AG04449 (cell line): ENCODE measurements around the gene DNAAF1.

Experiments
- CTCF ChIA-PET: fragments of 350-600 bp; formaldehyde crosslinking; extraction: SDS; loops from one replicate; lab custom pipeline; 2021; ENCODE audit warnings: antibody characterized with exemption; lab: Yijun Ruan, JAX
- POLR2A ChIA-PET: fragments of 400-600, 350-600 bp; formaldehyde crosslinking; extraction: SDS; loops from one replicate; lab custom pipeline; 2020; ENCODE audit warnings: antibody characterized with exemption, inconsistent platforms; lab: Yijun Ruan, JAX
- DNase-seq: peaks from one replicate; pipeline ENCODE4 v3.0.0-alpha.2; 2010; ENCODE audit warnings: low read depth, low spot score
- H3K4me3 ChIP-seq: 2 replicates; pipeline ENCODE4 v1.5.1; 2011; ENCODE audit warnings: low read depth, mild to moderate bottlenecking, control low read depth, low read length
- TF ChIP-seq, protein P1 (sequence below): IDR thresholded peaks from one replicate; pipeline ENCODE4 v1.5.1; 2011; ENCODE audit warnings: mild to moderate bottlenecking, moderate library complexity, low read length, control low read depth, inconsistent platforms; ENCODE audit not compliant: insufficient read depth; ENCODE audit errors: missing control alignments

DNAAF1 gene

GRCh38 chr16:84136331-84137125, 8.6 kb upstream of the DNAAF1 start:
- H3K4me3 ChIP-seq: no peak overlapping the region
- POLR2A ChIA-PET: interaction anchor here (0.6 to 1.1 kb wide), 3 partner anchors 9 to 108 kb away, joined by 3 to 4 read pairs (median 3); partner anchors contain the start of genes DNAAF1, HSDL1 and MBTPS1

GRCh38 chr16:84137287-84137686, 7.8 kb upstream of the DNAAF1 start:
- no peak for DNase-seq
- H3K4me3 ChIP-seq: no peak overlapping the region
- CTCF ChIA-PET: interaction anchor here (1.0 to 2.5 kb wide), 6 partner anchors 8 to 72 kb away, joined by 4 to 13 read pairs (median 6); partner anchors contain the start of genes DNAAF1, HSDL1, MBTPS1 and TAF1C
- TF ChIP-seq, protein P1, sequence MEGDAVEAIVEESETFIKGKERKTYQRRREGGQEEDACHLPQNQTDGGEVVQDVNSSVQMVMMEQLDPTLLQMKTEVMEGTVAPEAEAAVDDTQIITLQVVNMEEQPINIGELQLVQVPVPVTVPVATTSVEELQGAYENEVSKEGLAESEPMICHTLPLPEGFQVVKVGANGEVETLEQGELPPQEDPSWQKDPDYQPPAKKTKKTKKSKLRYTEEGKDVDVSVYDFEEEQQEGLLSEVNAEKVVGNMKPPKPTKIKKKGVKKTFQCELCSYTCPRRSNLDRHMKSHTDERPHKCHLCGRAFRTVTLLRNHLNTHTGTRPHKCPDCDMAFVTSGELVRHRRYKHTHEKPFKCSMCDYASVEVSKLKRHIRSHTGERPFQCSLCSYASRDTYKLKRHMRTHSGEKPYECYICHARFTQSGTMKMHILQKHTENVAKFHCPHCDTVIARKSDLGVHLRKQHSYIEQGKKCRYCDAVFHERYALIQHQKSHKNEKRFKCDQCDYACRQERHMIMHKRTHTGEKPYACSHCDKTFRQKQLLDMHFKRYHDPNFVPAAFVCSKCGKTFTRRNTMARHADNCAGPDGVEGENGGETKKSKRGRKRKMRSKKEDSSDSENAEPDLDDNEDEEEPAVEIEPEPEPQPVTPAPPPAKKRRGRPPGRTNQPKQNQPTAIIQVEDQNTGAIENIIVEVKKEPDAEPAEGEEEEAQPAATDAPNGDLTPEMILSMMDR: no peak
- POLR2A ChIA-PET: no interaction called here

More at GRCh38 chr16:84136331-84137125, 8.6 kb upstream of the DNAAF1 start:
- CTCF ChIA-PET: interaction anchor here (0.8 to 2.5 kb wide), 7 partner anchors 8 to 71 kb away, joined by 3 to 13 read pairs (median 5); partner anchors contain the start of genes DNAAF1, HSDL1, MBTPS1 and TAF1C
- no peak for DNase-seq
- TF ChIP-seq, protein P1: no peak

GRCh38 chr16:84137769-84138357, 7.2 kb upstream of the DNAAF1 start:
- H3K4me3 ChIP-seq: no peak overlapping the region
- no peak for DNase-seq
- CTCF ChIA-PET: interaction anchor here (1.3 to 2.5 kb wide), 5 partner anchors 22 to 72 kb away, joined by 4 to 13 read pairs (median 7); partner anchors contain the start of genes MBTPS1 and TAF1C
- POLR2A ChIA-PET: interaction anchor here (0.6 kb wide), 1 partner anchor 26 kb away, joined by 3 read pairs; no protein-coding TSS in a partner anchor
- TF ChIP-seq, protein P1: no peak

DNA sequence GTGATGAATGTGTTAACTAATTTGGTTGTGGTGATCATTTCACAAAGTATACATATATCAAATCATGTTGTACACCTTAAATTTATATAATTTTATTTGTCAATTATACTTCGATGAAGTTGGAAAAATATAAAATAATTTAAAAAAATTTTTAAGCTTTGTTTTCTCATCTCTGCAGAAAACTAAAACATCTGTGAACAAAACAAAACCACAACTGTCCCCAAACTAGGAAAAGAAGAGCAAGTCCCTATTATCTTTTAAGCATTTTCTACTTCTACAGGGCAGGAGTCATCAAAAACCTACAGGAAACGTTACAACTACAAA, 6.6 kb upstream of the DNAAF1 start:
- ChIA-PET POLR2A (interaction anchor here (0.6 kb wide), 1 partner anchor 27 kb away, joined by 3 read pairs; no protein-coding TSS in a partner anchor), CTCF (interaction anchor here (1.0 to 2.5 kb wide), 6 partner anchors 22 to 182 kb away, joined by 3 to 13 read pairs (median 6); partner anchors contain the start of genes MBTPS1 and TAF1C)
- H3K4me3 ChIP-seq: no peak overlapping the region
- no peak for DNase-seq
- TF ChIP-seq, protein P1: no peak

DNA sequence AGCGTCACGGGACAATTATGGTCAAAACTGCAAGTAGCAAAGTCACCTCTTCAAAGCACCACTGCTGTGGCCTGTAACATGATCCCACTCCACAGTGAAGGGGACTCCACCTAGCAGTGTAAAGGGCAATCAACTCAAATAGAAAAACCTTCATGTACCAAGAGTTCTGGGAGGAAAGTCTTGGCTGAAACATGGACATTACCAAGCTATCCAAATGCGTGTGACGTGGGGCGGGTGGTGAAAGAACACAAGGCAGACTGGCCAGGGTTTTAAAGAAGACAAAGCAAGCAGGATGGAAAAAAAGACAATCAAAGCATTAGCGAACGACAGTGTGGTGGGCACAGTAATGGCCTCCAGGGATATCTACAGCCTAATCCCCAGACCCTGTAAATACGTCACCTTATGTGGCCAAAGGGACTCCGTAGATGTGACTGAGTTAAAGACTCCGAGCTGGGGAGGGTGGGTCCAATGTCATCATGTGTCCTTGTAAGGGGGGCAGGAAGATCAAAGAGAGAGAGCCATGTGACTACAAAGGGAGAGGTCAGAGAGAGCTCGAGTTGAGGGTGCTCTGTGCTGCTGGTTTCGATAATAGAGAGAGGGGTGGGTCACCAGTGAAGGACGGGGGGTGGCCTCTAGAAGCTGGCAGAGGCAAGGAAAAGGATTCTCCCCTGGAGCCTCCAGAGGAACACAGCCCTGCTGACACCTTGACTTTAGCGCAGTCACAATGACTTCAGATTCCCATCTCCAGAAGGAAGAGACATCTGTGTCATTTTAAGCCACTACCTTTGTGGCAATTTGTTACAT, 6.1 kb upstream of the DNAAF1 start:
- H3K4me3 ChIP-seq: no peak overlapping the region
- DNase-seq: no peak
- ChIA-PET POLR2A (no interaction called here), CTCF (interaction anchor here (0.9 to 2.5 kb wide), 5 partner anchors 12 to 182 kb away, joined by 3 to 13 read pairs (median 3); partner anchors contain the start of gene TAF1C)
- TF ChIP-seq, protein P1: no peak
